ENCODE results near the gene UBALD1. TPM values are rescaled to one million over a fixed set of nuclear protein-coding genes. Genes with fewer than 3 reads are reported as not detected.

The UBALD1 gene
- polyA plus RNA-seq, 1 donor: 23.4 TPM

GRCh38 chr16:4616047-4616811 is 1.5 kb upstream of the UBALD1 start:
- peak; percentile 100 for DNase-seq (ENCODE audit: low read depth)

- DNase-seq (ENCODE audit: low read depth): no peak
Measured at GRCh38 chr16:4615384-4616046, 827 bp upstream of the UBALD1 start.

- DNase-seq (ENCODE audit: low read depth): no peak
Measured at GRCh38 chr16:4613636-4614570, 785 bp downstream of the UBALD1 start.

- DNase-seq (ENCODE audit: low read depth): no peak
Measured at GRCh38 chr16:4612977-4613635, 1.6 kb downstream of the UBALD1 start.

- no peak for DNase-seq (ENCODE audit: low read depth)
Measured at GRCh38 chr16:4612474-4612931, 2.2 kb downstream of the UBALD1 start.

GRCh38 chr16:4611337-4612021 is 3.2 kb downstream of the UBALD1 start:
- no peak for DNase-seq (ENCODE audit: low read depth)

- no peak for DNase-seq (ENCODE audit: low read depth)
Measured at GRCh38 chr16:4610011-4611005, 4.4 kb downstream of the UBALD1 start.

GRCh38 chr16:4609200-4610010 is 5.3 kb downstream of the UBALD1 start:
- DNase-seq (ENCODE audit: low read depth): no peak

- no peak for DNase-seq (ENCODE audit: low read depth)
Measured at GRCh38 chr16:4608704-4608980, 6.0 kb downstream of the UBALD1 start.

GRCh38 chr16:4607841-4608703 is 6.6 kb downstream of the UBALD1 start:
- no peak for DNase-seq (ENCODE audit: low read depth)

GRCh38 chr16:4606354-4606753 is 8.3 kb downstream of the UBALD1 start:
- no peak for DNase-seq (ENCODE audit: low read depth)

- DNase-seq (ENCODE audit: low read depth): no peak
Measured at GRCh38 chr16:4604401-4604800, 10.3 kb downstream of the UBALD1 start.

- no peak for DNase-seq (ENCODE audit: low read depth)
Measured at GRCh38 chr16:4603624-4604170, 11.0 kb downstream of the UBALD1 start.

GRCh38 chr16:4602331-4602730 is 12.4 kb downstream of the UBALD1 start:
- no peak for DNase-seq (ENCODE audit: low read depth)

- no peak for DNase-seq (ENCODE audit: low read depth)
Measured at GRCh38 chr16:4601864-4602186, 12.9 kb downstream of the UBALD1 start.

GRCh38 chr16:4601036-4601863 is 13.4 kb downstream of the UBALD1 start:
- peak; percentile 72 for DNase-seq (ENCODE audit: low read depth)

- DNase-seq (ENCODE audit: low read depth): no peak
Measured at GRCh38 chr16:4599545-4599944, 15.1 kb downstream of the UBALD1 start.

All from forelimb muscle (tissue), 1 donor.